ENCODE data around the gene UMPS.
"Not testable (repeated sequence)": the region's sequence is repeated elsewhere in the genome, so short reads cannot be mapped to it uniquely, and the experiment has no call there.

Gene UMPS

GRCh38 chr3:124707656-124708062 is 22.6 kb upstream of the UMPS start:
- DNase-seq, result no peak

GRCh38 chr3:124714223-124714853 is 15.9 kb upstream of the UMPS start:
- DNase-seq, result no peak

- no peak for DNase-seq
Observed at GRCh38 chr3:124722589-124722988, 7.7 kb upstream of the UMPS start.

- DNase-seq, result no peak
Observed at GRCh38 chr3:124730941-124731297, 667 bp downstream of the UMPS start.

- DNase-seq, result no peak
Observed at GRCh38 chr3:124731760-124732159, 1.5 kb downstream of the UMPS start.

GRCh38 chr3:124741027-124741426 is 10.8 kb downstream of the UMPS start:
- DNase-seq, result no peak

- DNase-seq, result no peak
Observed at GRCh38 chr3:124745756-124746155, 15.5 kb downstream of the UMPS start.

- no peak for DNase-seq
Observed at GRCh38 chr3:124747111-124747981, 17.1 kb downstream of the UMPS start.

GRCh38 chr3:124748560-124749198 is 18.4 kb downstream of the UMPS start:
- no peak for DNase-seq

- DNase-seq, result not testable (repeated sequence)
Observed at GRCh38 chr3:124749877-124750276, 19.6 kb downstream of the UMPS start.

GRCh38 chr3:124751501-124751900 is 21.2 kb downstream of the UMPS start:
- no peak for DNase-seq

- DNase-seq, result no peak
Observed at GRCh38 chr3:124752051-124752450, 21.8 kb downstream of the UMPS start.

GRCh38 chr3:124757926-124758325 is 27.7 kb downstream of the UMPS start:
- DNase-seq, result not testable (repeated sequence)

GRCh38 chr3:124758851-124759635 is 28.8 kb downstream of the UMPS start:
- DNase-seq, result no peak

- DNase-seq, result no peak
Observed at GRCh38 chr3:124759666-124760401, 29.6 kb downstream of the UMPS start.

- no peak for DNase-seq
Observed at GRCh38 chr3:124760601-124761000, 30.3 kb downstream of the UMPS start.

- peak; percentile 73 for DNase-seq
Observed at GRCh38 chr3:124761250-124761796, 31.1 kb downstream of the UMPS start.

GRCh38 chr3:124761935-124762660 is 31.8 kb downstream of the UMPS start:
- DNase-seq, result no peak

GRCh38 chr3:124762661-124763011 is 32.4 kb downstream of the UMPS start:
- no peak for DNase-seq

- no peak for DNase-seq
Observed at GRCh38 chr3:124763206-124763605, 33.0 kb downstream of the UMPS start.

GRCh38 chr3:124763644-124764358 is 33.5 kb downstream of the UMPS start:
- DNase-seq, result no peak
